DLD1 (cell line): Measurements from ENCODE around the gene OSGEPL1.
"Not testable (repeated sequence)": the region's sequence is repeated elsewhere in the genome, so short reads cannot be mapped to it uniquely, and the experiment has no call there.

Experiments
- in situ Hi-C: cut with HindIII; loops from 2 replicates; pipeline ENCODE4 v1.10.0; 2017; ENCODE audit warnings: low sequenced_read_pairs

The OSGEPL1 gene

GRCh38 chr2:189762551-189763298, at the start of gene OSGEPL1:
Gene OSGEPL1, minus strand, starts transcription at chr2:189762792. Its CDS starts 1,152 bp downstream, at chr2:189761640.
- in situ Hi-C loops = no loop called here

- in situ Hi-C loops = no loop called here
These were observed 40.8 kb upstream of the OSGEPL1 start for GRCh38 chr2:189803431-189803830.

GRCh38 chr2:189802396-189802912, 39.9 kb upstream of the OSGEPL1 start:
- in situ Hi-C loops = no loop called here

- in situ Hi-C loops = no loop called here
These were observed 36.9 kb upstream of the OSGEPL1 start for GRCh38 chr2:189799531-189799930.

- in situ Hi-C loops = no loop called here
These were observed 36.4 kb upstream of the OSGEPL1 start for GRCh38 chr2:189799030-189799331.

- in situ Hi-C loops = no loop called here
These were observed 35.9 kb upstream of the OSGEPL1 start for GRCh38 chr2:189798312-189799029.

GRCh38 chr2:189797902-189798301, 35.3 kb upstream of the OSGEPL1 start:
- in situ Hi-C loops = no loop called here

- in situ Hi-C loops = no loop called here
These were observed 31.7 kb upstream of the OSGEPL1 start for GRCh38 chr2:189794310-189794709.

GRCh38 chr2:189791338-189792042, 28.9 kb upstream of the OSGEPL1 start:
- in situ Hi-C loops = no loop called here

GRCh38 chr2:189783927-189784867, 21.6 kb upstream of the OSGEPL1 start, which contains the start of the genes ORMDL1 and PMS1:
Gene ORMDL1, minus strand, starts transcription at chr2:189784339. Its CDS starts 1,744 bp downstream, at chr2:189782595.
Gene PMS1, plus strand, starts transcription at chr2:189784450. Its CDS starts 7,360 bp downstream, at chr2:189791810.
- in situ Hi-C loops = no loop called here

GRCh38 chr2:189783451-189783926, 20.9 kb upstream of the OSGEPL1 start:
- in situ Hi-C loops = no loop called here

- in situ Hi-C loops = no loop called here
These were observed 19.7 kb upstream of the OSGEPL1 start for GRCh38 chr2:189782221-189782671.

- in situ Hi-C loops = no loop called here
These were observed 9.6 kb upstream of the OSGEPL1 start for GRCh38 chr2:189772212-189772611.

- in situ Hi-C loops = no loop called here
These were observed 8.2 kb upstream of the OSGEPL1 start for GRCh38 chr2:189770590-189771322.

GRCh38 chr2:189763908-189764661, 1.5 kb upstream of the OSGEPL1 start:
- in situ Hi-C loops = no loop called here

GRCh38 chr2:189762229-189762550, 402 bp downstream of the OSGEPL1 start:
- in situ Hi-C loops = no loop called here

- in situ Hi-C loops = not testable (repeated sequence)
These were observed 2.4 kb downstream of the OSGEPL1 start for GRCh38 chr2:189760154-189760553.

- in situ Hi-C loops = no loop called here
These were observed 6.2 kb downstream of the OSGEPL1 start for GRCh38 chr2:189756311-189756952.
